ENCODE data around the gene PRRC2A.

- TF ChIP-seq CTCF (IDR thresholded peaks at IDR 0.05) = no peak
- no peak for TF ChIP-seq POLR2A (IDR thresholded peaks at IDR 0.05; ENCODE audit: low read length)
- TF ChIP-seq CBX8 (IDR thresholded peaks at IDR 0.05) = no peak
- TF ChIP-seq JUN (IDR thresholded peaks at IDR 0.05) = no peak
- no peak for TF ChIP-seq POLR2AphosphoS2 (conservative IDR thresholded peaks at IDR 0.05; ENCODE audit: low read length)
- TF ChIP-seq CHD2 (IDR thresholded peaks at IDR 0.05; ENCODE audit: low read length, partially characterized antibody) = no peak
- no peak for TF ChIP-seq USF2 (IDR thresholded peaks at IDR 0.05)
- TF ChIP-seq REST (IDR thresholded peaks at IDR 0.05) = no peak
- no peak for TF ChIP-seq KDM1A (IDR thresholded peaks at IDR 0.05; ENCODE audit: low read depth)
- TF ChIP-seq MAX (IDR thresholded peaks at IDR 0.05) = no peak
- no peak for TF ChIP-seq JUNB (IDR thresholded peaks at IDR 0.05)
- TF ChIP-seq EP300 (IDR thresholded peaks at IDR 0.05) = no peak
- no peak for TF ChIP-seq PBX3 (IDR thresholded peaks at IDR 0.05)
These were observed 37.7 kb downstream of the PRRC2A start for GRCh38 chr6:31658158-31658688.
